ENCODE data around the gene TREML4. TPM values are rescaled to one million over a fixed set of nuclear protein-coding genes. Genes with fewer than 3 reads are reported as not detected.

The TREML4 gene
- total RNA-seq, 2 donors from 2014 or later = not detected

- Histone ChIP-seq H3K4me1 (no peaks in the 10 kb centered on the region), H3K27me3 (no peaks in the 10 kb centered on the region), H3K4me3 (no peak overlapping the region), H3K36me3 (replicated peaks in 1 of 2; ENCODE audit: insufficient read depth in 1 of 2, low read depth in 2 of 2) (no peaks in the 10 kb centered on the region), H3K27ac (no peak overlapping the region), H3K9me3 (no peaks in the 10 kb centered on the region)
- DNase-seq (peak in 1 of 4 donors; percentile 43), ATAC-seq (no peak)
- no peak for TF ChIP-seq CTCF (IDR thresholded peaks at IDR 0.05)
- no peak for TF ChIP-seq POLR2A (IDR thresholded peaks at IDR 0.05)
- 66 to 68% methylated on average over 2 of the region's 2 CpGs for WGBS, 2 donors
- intact Hi-C loops (cut with DNase I) = no loop called here
Measured at GRCh38 chr6:41277605-41278004, 49.5 kb downstream of the TREML4 start.

- intact Hi-C loops (cut with DNase I) = no loop called here
- ATAC-seq = peak; percentile 40
- H3K27ac ChIP-seq = no peak overlapping the region
- H3K4me3 ChIP-seq = no peak overlapping the region
- TF ChIP-seq CTCF (IDR thresholded peaks at IDR 0.05) (peak in 6 of 7 experiments; percentile 10 to 50 (median 34)), POLR2A (IDR thresholded peaks at IDR 0.05) (no peak)
- no peaks in the 10 kb centered on the region for H3K9me3 ChIP-seq
- no peaks in the 10 kb centered on the region for H3K36me3 ChIP-seq (replicated peaks in 1 of 2; ENCODE audit: insufficient read depth in 1 of 2, low read depth in 2 of 2)
- DNase-seq = peak; percentile 53 to 75 (median 65)
- no peaks in the 10 kb centered on the region for H3K4me1 ChIP-seq
- WGBS, 2 donors = 30 to 43% methylated on average over 10 of the region's 10 CpGs
- H3K27me3 ChIP-seq = no peaks in the 10 kb centered on the region
Measured at GRCh38 chr6:41278699-41279405, 50.7 kb downstream of the TREML4 start.

GRCh38 chr6:41280381-41281057, 52.4 kb downstream of the TREML4 start:
- ATAC-seq = no peak
- intact Hi-C loops (cut with DNase I) = no loop called here
- Histone ChIP-seq H3K27ac (no peak overlapping the region), H3K4me3 (no peak overlapping the region), H3K27me3 (no peaks in the 10 kb centered on the region), H3K4me1 (no peaks in the 10 kb centered on the region), H3K36me3 (replicated peaks in 1 of 2; ENCODE audit: insufficient read depth in 1 of 2, low read depth in 2 of 2) (no peaks in the 10 kb centered on the region), H3K9me3 (no peaks in the 10 kb centered on the region)
- WGBS, 2 donors = 42 to 50% methylated on average over 1 of the region's 1 CpG
- TF ChIP-seq POLR2A (IDR thresholded peaks at IDR 0.05) (no peak), CTCF (IDR thresholded peaks at IDR 0.05) (no peak)
- peak in 1 of 4 donors; percentile 42 for DNase-seq

- no peak overlapping the region for H3K27ac ChIP-seq
- H3K4me1 ChIP-seq = no peaks in the 10 kb centered on the region
- H3K36me3 ChIP-seq (replicated peaks in 1 of 2; ENCODE audit: insufficient read depth in 1 of 2, low read depth in 2 of 2) = no peaks in the 10 kb centered on the region
- ATAC-seq (no peak), DNase-seq (no peak)
- no peak for TF ChIP-seq CTCF (IDR thresholded peaks at IDR 0.05)
- TF ChIP-seq POLR2A (IDR thresholded peaks at IDR 0.05) = no peak
- no peak overlapping the region for H3K4me3 ChIP-seq
- no peaks in the 10 kb centered on the region for H3K9me3 ChIP-seq
- intact Hi-C loops (cut with DNase I) = no loop called here
- H3K27me3 ChIP-seq = no peaks in the 10 kb centered on the region
- 56 to 79% methylated on average over 3 of the region's 3 CpGs for WGBS, 2 donors
Measured at GRCh38 chr6:41283600-41283999, 55.5 kb downstream of the TREML4 start.
